H1 (cell line): Measurements from ENCODE around the gene ZSCAN4. TPM values are rescaled to one million over a fixed set of nuclear protein-coding genes. Genes with fewer than 3 reads are reported as not detected.

Experiments
- BACH1 ChIP-seq: IDR thresholded peaks from 2 replicates; pipeline ENCODE4 v1.6.1; 2012; ENCODE audit warnings: low read length, improper control_type of control experiment
- CHD1 ChIP-seq: IDR thresholded peaks from 2 replicates; pipeline ENCODE4 v1.6.1; 2012; ENCODE audit warnings: low read depth, low read length, improper control_type of control experiment
- CHD2 ChIP-seq: IDR thresholded peaks from 2 replicates; pipeline ENCODE4 v1.6.1; 2012; ENCODE audit warnings: low read length, improper control_type of control experiment
- CHD7 ChIP-seq: fragments of 300-600 bp; sonication (generic); IDR thresholded peaks from 2 replicates; pipeline ENCODE4 v1.7.1; 2012; ENCODE audit warnings: low read length, moderate library complexity, mild to moderate bottlenecking, inconsistent platforms; ENCODE audit not compliant: insufficient replicate concordance
- EGR1 ChIP-seq: IDR thresholded peaks from 2 replicates; pipeline ENCODE4 v1.6.1; 2011; ENCODE audit warnings: low read depth, low read length, borderline replicate concordance
- FOSL1 ChIP-seq: IDR thresholded peaks from 2 replicates; pipeline ENCODE4 v1.6.1; 2011; ENCODE audit warnings: mild to moderate bottlenecking, low read depth, low read length, moderate library complexity; ENCODE audit not compliant: insufficient read depth
- GTF2F1 ChIP-seq: IDR thresholded peaks from 2 replicates; pipeline ENCODE4 v1.6.1; 2012; ENCODE audit warnings: low read depth, low read length, improper control_type of control experiment, borderline replicate concordance
- SP4 ChIP-seq: IDR thresholded peaks from 2 replicates; pipeline ENCODE4 v1.6.1; 2012; ENCODE audit warnings: low read length, inconsistent platforms
- ZNF274 ChIP-seq: IDR thresholded peaks from 2 replicates; pipeline ENCODE4 v1.7.0; 2012; ENCODE audit warnings: low read length, borderline replicate concordance; ENCODE audit errors: extremely low read depth
- polyA plus RNA-seq, 7 experiments: library from polyadenylated mRNA; depleted of rRNA in 3 of 7; stranded (reverse) in 5 of 7; unstranded in 2 of 7; fragments of >200 nt in 5 of 7; fragments of 200-250 nt in 2 of 7; gene quantifications; 1 replicate in 5 of 7; 2 replicates in 1 of 7; 4 replicates in 1 of 7; pipeline versions ENCODE4 v1.2.1 to v1.2.3, GENCODE V29; 2011 to 2013; ENCODE audit warnings: missing spikeins in 2 of 7, mixed read lengths in 2 of 7
- total RNA-seq: library from RNA; stranded (reverse); fragmentation: NEBNext Ultra II Directional; extraction: Animal tissue kit (Norgen Biotek cat#: 25700); gene quantifications from 2 replicates; pipeline ENCODE4 v1.2.1, GENCODE V29; 2021

Gene ZSCAN4
- total and polyA plus RNA-seq, 2 of the 8 experiments (the other 6 are each of a cell fraction or from before 2014, with no cell fraction given) = not detected

DNA sequence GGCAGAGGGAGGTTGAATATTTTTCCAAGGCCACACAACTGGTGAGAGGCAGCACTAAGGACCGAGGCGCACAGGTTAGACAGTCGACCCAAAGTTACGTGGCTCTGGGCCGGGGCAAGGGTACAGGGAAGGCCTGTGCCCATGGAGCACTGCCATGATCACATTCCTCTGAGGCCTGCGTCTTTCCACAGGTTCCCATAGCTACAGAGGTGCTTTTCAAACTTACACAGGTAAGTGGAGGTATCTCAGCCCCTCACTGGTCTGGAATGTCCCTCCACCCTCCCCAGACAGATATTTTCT lies 35.0 kb upstream of the ZSCAN4 start (continued):
- TF ChIP-seq CHD7 = no peak
- no peak for TF ChIP-seq SP4
- no peak for TF ChIP-seq FOSL1
- TF ChIP-seq GTF2F1 = no peak
- no peak for TF ChIP-seq EGR1
- TF ChIP-seq CHD1 = no peak
- TF ChIP-seq BACH1 = no peak
- no peak for TF ChIP-seq ZNF274
- TF ChIP-seq CHD2 = no peak
